Endodermal cell (in vitro differentiated cells): ENCODE results near the gene TCHHL1. TPM values are rescaled to one million over a fixed set of nuclear protein-coding genes. Genes with fewer than 3 reads are reported as not detected.

ENCODE experiments used
- DNase-seq: peaks from one replicate; pipeline ENCODE4 v3.0.0-alpha.2; 2017
- H3K27ac ChIP-seq: 2 replicates; pipeline ENCODE4 v1.5.1; 2013; ENCODE audit warnings: mild to moderate bottlenecking, low read depth, low read length, moderate library complexity
- H3K27me3 ChIP-seq: 2 replicates; pipeline ENCODE4 v1.6.1; 2013; ENCODE audit warnings: mild to moderate bottlenecking, low read length, moderate library complexity; ENCODE audit not compliant: insufficient read depth, control insufficient read depth, poor library complexity, severe bottlenecking
- H3K36me3 ChIP-seq: 2 replicates; pipeline ENCODE4 v1.7.0; 2013; ENCODE audit warnings: mild to moderate bottlenecking, low read length, moderate library complexity; ENCODE audit not compliant: control insufficient read depth, insufficient read depth
- H3K4me1 ChIP-seq: one replicate; pipeline ENCODE4 v1.7.0; 2013; ENCODE audit warnings: low read length; ENCODE audit not compliant: control insufficient read depth, insufficient read depth
- H3K4me3 ChIP-seq: 2 replicates; pipeline ENCODE4 v1.5.1; 2013; ENCODE audit warnings: mild to moderate bottlenecking, low read length, moderate library complexity
- H3K9ac ChIP-seq: 2 replicates; pipeline ENCODE4 v1.6.1; 2013; ENCODE audit warnings: mild to moderate bottlenecking, low read length, moderate library complexity; ENCODE audit not compliant: poor library complexity, severe bottlenecking; ENCODE audit errors: extremely low read depth
- H3K9me3 ChIP-seq: 2 replicates; pipeline ENCODE4 v1.6.1; 2013; ENCODE audit warnings: mild to moderate bottlenecking, low read length, moderate library complexity; ENCODE audit not compliant: control insufficient read depth
- H3K27ac Mint-ChIP-seq: 2 replicates; pipeline ENCODE4 v1.8.0; 2020; ENCODE audit warnings: mixed read lengths
- H3K27me3 Mint-ChIP-seq: 2 replicates; pipeline ENCODE4 v1.8.0; 2021; ENCODE audit warnings: mild to moderate bottlenecking, mixed read lengths; ENCODE audit not compliant: insufficient read depth
- H3K36me3 Mint-ChIP-seq: 2 replicates; pipeline ENCODE4 v1.8.0; 2020; ENCODE audit warnings: low read depth, mixed read lengths
- H3K4me1 Mint-ChIP-seq: 2 replicates; pipeline ENCODE4 v1.8.0; 2020; ENCODE audit warnings: mixed read lengths
- H3K4me3 Mint-ChIP-seq: 2 replicates; pipeline ENCODE4 v1.8.0; 2020; ENCODE audit warnings: mild to moderate bottlenecking, moderate library complexity, mixed read lengths
- H3K9me3 Mint-ChIP-seq: 2 replicates; pipeline ENCODE4 v1.8.0; 2020; ENCODE audit warnings: mild to moderate bottlenecking, mixed read lengths
- CTCF ChIP-seq: fragments of 200-600 bp; sonication (generic); conservative IDR thresholded peaks from 2 replicates; pipeline ENCODE4 v1.5.0; 2021; ENCODE audit warnings: antibody characterized with exemption, mild to moderate bottlenecking
- WGBS, 2 experiments: methylation state at CpG; one replicate each; pipeline versions ENCODE4 v1.1.5 to v1.1.7; 2013; ENCODE audit warnings: missing lambda C conversion rate in 2 of 2, mixed read lengths in 1 of 2; ENCODE audit not compliant: insufficient coverage in 1 of 2, insufficient read length in 1 of 2; 5-methylcytosine and 5-hydroxymethylcytosine counted together
- long read RNA-seq, 4 experiments: library from polyadenylated mRNA in 2 of 4; library from RNA in 1 of 4; library from capped mRNA in 1 of 4; stranded (forward) in 3 of 4; unstranded in 1 of 4; transcript quantifications; one replicate each; pipeline ENCODE4 v2.0.0, GENCODE V29; 2020 to 2021; ENCODE audit warnings: inconsistent platforms in 1 of 4
- polyA plus RNA-seq, 2 experiments: library from polyadenylated mRNA; stranded (reverse); fragments of 50-300 nt; gene quantifications; one replicate each; pipeline ENCODE4 v1.2.3, GENCODE V29; 2013
- total RNA-seq, 2 donors: library from RNA; stranded (reverse); fragmentation: NEBNext Ultra II Directional in 1 of 2; extraction: Animal tissue kit (Norgen Biotek cat#: 25700) in 1 of 2; gene quantifications; 2 replicates in 1 of 2; 3 replicates in 1 of 2; pipeline ENCODE4 v1.2.1, GENCODE V29; 2021

TCHHL1 gene
- total RNA-seq = not detected
- polyA plus RNA-seq (2013, experiment 1 of 2) = not detected
- not detected for polyA plus RNA-seq (2013, experiment 2 of 2)
- long read RNA-seq, experiment 1 = 0 reads
- long read RNA-seq, experiment 2 = 0 reads
- long read RNA-seq, experiment 3 = 0 reads
- long read RNA-seq, experiment 4 = 0 reads

GRCh38 chr1:152089014-152089674 is at the start of gene TCHHL1:
TCHHL1 (minus strand) TSS chr1:152089064; CDS start chr1:152088143, 921 bp downstream.
- H3K9me3 Mint-ChIP-seq = peaks cover 9% of the 10 kb centered on the region
- Histone ChIP-seq H3K9ac (no peak within 1 kb of the TSS), H3K4me3 (no peak within 1 kb of the TSS), H3K4me1 (no peaks in the 10 kb centered on the region), H3K27me3 (no peaks in the 10 kb centered on the region), H3K36me3 (no peaks in the 10 kb centered on the region), H3K9me3 (peaks cover 8% of the 10 kb centered on the region), H3K27ac (no peak within 1 kb of the TSS)
- H3K36me3 Mint-ChIP-seq = no peaks in the 10 kb centered on the region
- no peak for TF ChIP-seq CTCF
- H3K4me1 Mint-ChIP-seq = peaks cover 3% of the 10 kb centered on the region
- H3K4me3 Mint-ChIP-seq = no peak within 1 kb of the TSS
- WGBS, 2 experiments = 71 to 92% methylated on average over 2 to 5 of the region's 5 CpGs
- DNase-seq = no peak
- H3K27me3 Mint-ChIP-seq = peaks cover 16% of the 10 kb centered on the region
- H3K27ac Mint-ChIP-seq = no peak within 1 kb of the TSS

GRCh38 chr1:152137215-152137614 is 48.4 kb upstream of the TCHHL1 start:
- Histone ChIP-seq H3K4me1 (no peaks in the 10 kb centered on the region), H3K4me3 (no peak overlapping the region), H3K9ac (no peak overlapping the region), H3K36me3 (no peaks in the 10 kb centered on the region), H3K9me3 (peaks cover 5% of the 10 kb centered on the region), H3K27ac (no peak overlapping the region), H3K27me3 (no peaks in the 10 kb centered on the region)
- no peaks in the 10 kb centered on the region for H3K9me3 Mint-ChIP-seq
- H3K36me3 Mint-ChIP-seq = no peaks in the 10 kb centered on the region
- no peak for DNase-seq
- no peak for TF ChIP-seq CTCF
- peaks cover 13% of the 10 kb centered on the region for H3K27me3 Mint-ChIP-seq
- H3K27ac Mint-ChIP-seq = no peak overlapping the region
- no peak overlapping the region for H3K4me3 Mint-ChIP-seq
- H3K4me1 Mint-ChIP-seq = no peaks in the 10 kb centered on the region

GRCh38 chr1:152130186-152130585 is 41.3 kb upstream of the TCHHL1 start:
- Mint-ChIP-seq H3K27me3 (peaks cover 13% of the 10 kb centered on the region), H3K36me3 (no peaks in the 10 kb centered on the region), H3K27ac (no peak overlapping the region), H3K9me3 (no peaks in the 10 kb centered on the region), H3K4me3 (no peak overlapping the region), H3K4me1 (no peaks in the 10 kb centered on the region)
- no peak for TF ChIP-seq CTCF
- Histone ChIP-seq H3K27me3 (no peaks in the 10 kb centered on the region), H3K4me1 (no peaks in the 10 kb centered on the region), H3K9me3 (peaks cover 44% of the 10 kb centered on the region), H3K36me3 (no peaks in the 10 kb centered on the region), H3K27ac (no peak overlapping the region), H3K9ac (no peak overlapping the region), H3K4me3 (no peak overlapping the region)
- no peak for DNase-seq
